GM10248 (cell line): ENCODE data around the gene PDE11A.

Source experiments
- CTCF ChIA-PET: fragments of 300-600 bp; sonication (Branson Sonifier 250); formaldehyde crosslinking; extraction: SDS; loops from one replicate; lab custom pipeline; 2021; ENCODE audit warnings: antibody characterized with exemption; lab: Yijun Ruan, JAX
- POLR2A ChIA-PET: fragments of 350-650 bp; sonication (Branson Sonifier 250); formaldehyde crosslinking; extraction: SDS; loops from one replicate; lab custom pipeline; 2020; ENCODE audit warnings: antibody characterized with exemption; lab: Yijun Ruan, JAX
- DNase-seq: peaks from one replicate; pipeline ENCODE4 v3.0.0; 2012; ENCODE audit errors: extremely low spot score
- TF ChIP-seq, protein P1 (sequence below): IDR thresholded peaks from 2 replicates; pipeline ENCODE4 v1.5.1; 2012; ENCODE audit warnings: mild to moderate bottlenecking, low read depth; ENCODE audit errors: extremely low read depth, missing control alignments, control extremely low read depth

PDE11A gene

DNA sequence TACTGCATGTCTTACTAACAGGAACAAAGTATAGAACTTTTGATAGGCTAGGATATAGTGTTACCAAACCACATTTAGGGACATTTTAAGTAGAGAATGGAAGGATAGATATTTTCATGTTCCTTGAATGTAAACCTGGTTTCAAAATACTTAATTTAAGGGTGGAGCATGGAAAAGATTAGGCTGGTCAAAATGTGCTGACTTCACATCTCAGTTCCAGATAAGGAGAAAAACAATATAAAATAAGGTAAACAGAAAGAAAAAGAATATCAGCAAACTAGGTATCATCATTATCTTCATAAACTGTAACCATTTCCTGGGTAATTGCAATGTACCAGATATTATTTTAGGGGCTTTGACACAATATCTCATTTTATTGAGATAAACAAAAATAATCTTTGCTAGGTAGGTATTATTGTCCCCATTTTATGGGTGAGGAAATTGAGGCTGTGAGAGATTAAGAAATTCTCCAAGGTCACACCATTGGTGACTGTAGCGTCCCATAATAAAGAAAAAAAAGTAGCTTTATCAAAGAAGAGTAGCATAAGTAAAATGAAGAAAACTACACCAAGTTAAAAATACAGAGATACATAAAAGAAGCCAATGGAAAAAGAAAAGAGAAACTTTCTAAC, 3.6 kb downstream of the PDE11A start:
- no peak for DNase-seq
- TF ChIP-seq, protein P1, sequence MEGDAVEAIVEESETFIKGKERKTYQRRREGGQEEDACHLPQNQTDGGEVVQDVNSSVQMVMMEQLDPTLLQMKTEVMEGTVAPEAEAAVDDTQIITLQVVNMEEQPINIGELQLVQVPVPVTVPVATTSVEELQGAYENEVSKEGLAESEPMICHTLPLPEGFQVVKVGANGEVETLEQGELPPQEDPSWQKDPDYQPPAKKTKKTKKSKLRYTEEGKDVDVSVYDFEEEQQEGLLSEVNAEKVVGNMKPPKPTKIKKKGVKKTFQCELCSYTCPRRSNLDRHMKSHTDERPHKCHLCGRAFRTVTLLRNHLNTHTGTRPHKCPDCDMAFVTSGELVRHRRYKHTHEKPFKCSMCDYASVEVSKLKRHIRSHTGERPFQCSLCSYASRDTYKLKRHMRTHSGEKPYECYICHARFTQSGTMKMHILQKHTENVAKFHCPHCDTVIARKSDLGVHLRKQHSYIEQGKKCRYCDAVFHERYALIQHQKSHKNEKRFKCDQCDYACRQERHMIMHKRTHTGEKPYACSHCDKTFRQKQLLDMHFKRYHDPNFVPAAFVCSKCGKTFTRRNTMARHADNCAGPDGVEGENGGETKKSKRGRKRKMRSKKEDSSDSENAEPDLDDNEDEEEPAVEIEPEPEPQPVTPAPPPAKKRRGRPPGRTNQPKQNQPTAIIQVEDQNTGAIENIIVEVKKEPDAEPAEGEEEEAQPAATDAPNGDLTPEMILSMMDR, result no peak
- POLR2A ChIA-PET, result no interaction called here
- CTCF ChIA-PET, result interaction anchor here (0.6 kb wide), 1 partner anchor 11 kb away, joined by 3 read pairs; no protein-coding TSS in a partner anchor

DNA sequence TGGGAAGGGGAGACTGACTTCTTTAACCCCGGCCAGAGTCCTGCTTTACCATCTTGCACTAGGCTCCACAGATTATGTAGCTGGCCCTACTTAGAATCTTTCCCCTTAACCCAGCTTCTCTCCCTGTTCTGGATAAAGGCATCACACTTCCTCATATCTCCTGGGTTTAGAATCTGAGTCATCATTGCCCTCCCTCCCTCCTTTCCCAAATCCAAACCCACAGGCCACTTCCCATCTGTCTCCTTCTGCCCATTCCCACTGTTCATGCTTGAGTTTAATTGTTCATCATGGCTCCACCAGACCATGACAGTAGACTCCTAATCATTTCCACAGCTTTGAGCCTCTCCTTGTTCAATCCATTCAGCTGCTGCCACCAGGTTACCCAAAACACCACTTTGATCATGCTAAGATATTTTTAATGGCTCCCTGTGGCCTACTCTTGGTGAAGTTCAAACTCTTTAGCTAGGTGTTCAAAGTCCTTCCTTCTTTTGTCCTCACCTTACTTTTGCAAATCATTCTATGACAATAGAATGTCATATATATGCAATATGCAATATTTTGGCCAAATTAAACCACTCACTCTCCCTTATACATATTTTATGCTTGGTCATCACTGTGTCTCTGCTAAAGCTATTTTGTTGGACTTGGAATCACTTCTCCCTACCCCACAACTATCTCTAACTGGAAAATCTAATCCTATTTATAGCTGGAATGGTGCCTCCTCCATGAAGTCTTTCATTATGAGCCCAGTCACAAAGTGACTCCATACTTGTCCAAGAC, 5.5 kb downstream of the PDE11A start:
- POLR2A ChIA-PET, result no interaction called here
- DNase-seq, result no peak
- CTCF ChIA-PET, result interaction anchor here (1.4 kb wide), 1 partner anchor 66 kb away, joined by 3 read pairs; no protein-coding TSS in a partner anchor
- TF ChIP-seq, protein P1, result no peak

DNA sequence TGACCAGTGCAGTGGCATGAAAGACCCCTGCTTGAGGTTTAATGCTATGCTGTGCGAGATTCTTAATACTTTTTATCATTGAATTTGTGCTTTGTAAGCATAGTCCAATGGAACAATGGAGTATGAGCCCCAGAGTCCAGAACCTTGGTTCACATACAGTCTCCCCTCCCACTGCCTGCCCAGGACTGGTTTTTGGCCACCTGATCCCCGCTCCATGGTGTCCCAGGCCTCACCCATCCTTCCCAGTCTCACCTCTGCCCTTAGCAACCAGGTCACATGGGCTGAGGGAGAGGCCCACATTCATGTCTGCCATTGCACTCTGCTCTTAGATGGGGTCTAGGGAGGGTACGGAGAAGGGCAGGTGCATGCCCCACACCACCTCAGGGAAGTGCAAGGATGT, 6.3 kb downstream of the PDE11A start:
- ChIA-PET CTCF (interaction anchor here (1.4 kb wide), 1 partner anchor 67 kb away, joined by 3 read pairs; no protein-coding TSS in a partner anchor), POLR2A (no interaction called here)
- TF ChIP-seq, protein P1, result no peak
- DNase-seq, result no peak

DNA sequence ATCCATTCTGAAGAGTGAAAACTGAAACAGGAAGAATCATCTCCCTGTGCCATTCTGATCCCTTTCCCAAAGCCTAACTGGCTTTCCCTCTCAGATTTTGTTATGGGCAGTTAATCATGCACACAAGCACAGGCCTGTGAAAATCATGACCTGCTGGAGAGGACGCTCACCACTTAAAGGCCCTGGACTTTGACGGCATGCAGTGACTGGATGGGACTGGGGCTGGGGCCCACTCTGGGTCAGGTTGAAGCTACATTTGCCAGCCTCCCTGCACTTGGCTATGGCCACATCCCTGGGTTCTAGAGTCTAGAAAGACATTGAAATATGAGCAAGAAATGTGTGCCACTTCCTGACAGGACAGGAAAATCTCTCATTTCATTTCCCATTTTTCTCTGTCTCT, 12.9 kb downstream of the PDE11A start:
- no peak for DNase-seq
- CTCF ChIA-PET, result no interaction called here
- POLR2A ChIA-PET, result no interaction called here
- TF ChIP-seq, protein P1, result no peak

DNA sequence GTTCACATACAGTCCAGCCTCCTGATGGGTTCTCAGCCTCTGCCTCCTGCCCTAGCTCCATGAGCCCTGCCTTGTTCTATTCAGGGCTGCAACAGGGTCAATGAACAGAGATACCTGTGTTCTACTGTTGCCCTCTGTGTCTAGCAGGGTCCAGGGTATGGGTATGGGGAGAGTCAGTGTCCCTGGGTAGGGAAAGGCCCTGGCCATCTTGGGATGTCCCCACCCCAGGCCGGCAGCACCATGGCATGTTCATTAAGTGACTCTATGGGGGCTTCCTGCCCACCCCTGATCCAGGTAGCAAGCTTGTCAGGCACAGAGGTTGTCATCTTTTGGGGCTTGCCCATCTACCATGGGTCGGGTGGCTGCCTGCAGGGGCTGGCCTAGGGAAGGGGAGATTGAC, 13.5 kb downstream of the PDE11A start:
- ChIA-PET POLR2A (no interaction called here), CTCF (no interaction called here)
- DNase-seq, result no peak
- TF ChIP-seq, protein P1, result no peak

DNA sequence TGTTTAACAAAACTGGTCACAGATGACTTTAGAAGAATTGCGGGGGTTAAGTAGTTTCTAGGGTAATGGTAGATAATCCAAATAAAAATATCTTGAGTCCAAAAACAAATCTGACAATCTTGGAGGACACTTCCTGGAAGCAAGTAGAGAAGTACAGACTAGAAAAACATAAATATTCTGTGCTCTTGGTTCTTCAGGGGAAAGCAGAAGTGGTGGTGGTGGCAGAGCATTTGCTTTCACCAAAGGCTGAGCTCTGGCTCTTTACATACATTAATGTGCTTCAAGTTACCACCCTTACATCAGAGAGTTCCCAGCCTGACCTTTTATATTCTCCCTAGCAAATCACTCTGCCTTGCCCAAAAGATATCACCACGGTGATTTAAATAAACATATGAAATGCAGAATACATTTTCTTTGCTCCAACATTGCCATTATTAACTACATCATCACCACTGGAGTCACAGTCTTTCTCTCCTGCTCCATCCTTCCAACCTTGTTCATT, 15.3 kb downstream of the PDE11A start:
- TF ChIP-seq, protein P1, result no peak
- POLR2A ChIA-PET, result no interaction called here
- no peak for DNase-seq
- CTCF ChIA-PET, result interaction anchor here (0.9 kb wide), 1 partner anchor 12 kb away, joined by 3 read pairs; no protein-coding TSS in a partner anchor
